GM12873 (cell line): ENCODE results near the gene MESP2.

Source experiments
- TF ChIP-seq, protein P1 (sequence below): IDR thresholded peaks from 2 replicates; pipeline ENCODE4 v1.5.1; 2012; ENCODE audit warnings: low read depth, mild to moderate bottlenecking, moderate library complexity, low read length, control low read depth; ENCODE audit not compliant: insufficient read depth; ENCODE audit errors: missing control alignments

The MESP2 gene

DNA sequence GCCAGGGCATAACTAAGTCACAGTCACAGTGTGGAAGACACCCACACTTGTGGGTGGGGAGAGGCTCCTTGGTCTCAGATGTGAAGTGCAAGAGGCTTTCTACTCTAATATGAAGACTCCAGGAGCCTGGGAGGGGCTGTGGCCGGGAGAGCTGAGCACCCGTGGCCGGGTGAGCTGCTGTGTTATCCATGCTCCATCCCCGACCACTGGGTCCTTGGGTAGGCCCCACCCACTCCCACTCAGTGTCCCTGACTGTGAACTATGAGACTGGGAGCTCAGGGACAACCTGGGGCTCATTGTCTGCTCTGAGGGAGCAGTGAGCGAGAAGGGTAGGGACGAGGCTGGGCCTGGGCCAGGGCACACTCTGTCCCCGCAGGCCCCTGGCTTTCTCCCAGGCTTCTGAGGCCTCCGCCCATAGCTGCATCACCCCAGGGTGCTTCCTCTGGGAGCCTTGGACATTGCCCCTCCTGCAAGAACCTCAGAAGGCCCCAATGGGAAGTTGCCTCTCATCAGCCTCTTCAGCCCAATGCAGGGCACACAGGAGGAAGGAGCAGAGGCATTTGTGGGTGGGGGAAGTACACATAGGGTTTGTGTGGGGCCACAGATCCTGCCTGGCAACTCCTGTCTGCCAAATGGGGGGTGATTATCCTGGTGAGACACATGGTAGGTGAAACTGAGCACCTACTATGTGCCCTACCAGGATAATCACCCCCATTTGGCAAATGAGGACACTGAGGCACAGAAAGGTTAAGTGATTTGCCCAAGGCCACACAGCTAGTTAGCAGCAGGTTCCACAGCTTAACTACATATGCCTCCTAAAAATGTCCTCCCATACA, 36.1 kb downstream of the MESP2 start:
- TF ChIP-seq, protein P1, sequence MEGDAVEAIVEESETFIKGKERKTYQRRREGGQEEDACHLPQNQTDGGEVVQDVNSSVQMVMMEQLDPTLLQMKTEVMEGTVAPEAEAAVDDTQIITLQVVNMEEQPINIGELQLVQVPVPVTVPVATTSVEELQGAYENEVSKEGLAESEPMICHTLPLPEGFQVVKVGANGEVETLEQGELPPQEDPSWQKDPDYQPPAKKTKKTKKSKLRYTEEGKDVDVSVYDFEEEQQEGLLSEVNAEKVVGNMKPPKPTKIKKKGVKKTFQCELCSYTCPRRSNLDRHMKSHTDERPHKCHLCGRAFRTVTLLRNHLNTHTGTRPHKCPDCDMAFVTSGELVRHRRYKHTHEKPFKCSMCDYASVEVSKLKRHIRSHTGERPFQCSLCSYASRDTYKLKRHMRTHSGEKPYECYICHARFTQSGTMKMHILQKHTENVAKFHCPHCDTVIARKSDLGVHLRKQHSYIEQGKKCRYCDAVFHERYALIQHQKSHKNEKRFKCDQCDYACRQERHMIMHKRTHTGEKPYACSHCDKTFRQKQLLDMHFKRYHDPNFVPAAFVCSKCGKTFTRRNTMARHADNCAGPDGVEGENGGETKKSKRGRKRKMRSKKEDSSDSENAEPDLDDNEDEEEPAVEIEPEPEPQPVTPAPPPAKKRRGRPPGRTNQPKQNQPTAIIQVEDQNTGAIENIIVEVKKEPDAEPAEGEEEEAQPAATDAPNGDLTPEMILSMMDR, result no peak

DNA sequence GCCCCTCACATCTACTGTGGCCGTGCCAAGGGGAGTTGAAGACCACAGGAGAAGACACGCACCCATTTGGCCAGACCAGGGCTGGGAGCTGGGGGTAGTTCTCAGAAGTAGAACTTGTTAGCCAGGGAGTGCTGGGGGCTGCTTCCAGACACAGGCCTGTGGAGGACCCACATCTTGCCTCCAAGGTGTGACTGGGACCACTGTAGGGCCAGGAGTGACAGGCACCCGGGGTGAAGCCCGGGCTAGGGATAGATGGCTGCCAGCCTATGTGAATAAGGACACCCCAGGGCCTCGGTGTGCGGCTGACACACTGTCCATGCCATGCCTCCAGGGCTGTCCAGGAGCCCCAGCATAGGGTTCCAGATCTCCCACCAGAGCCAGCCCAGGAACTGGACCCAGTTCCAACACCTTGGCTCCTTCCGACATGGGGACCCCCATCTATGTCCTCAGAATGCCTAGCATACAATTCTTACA, 36.8 kb downstream of the MESP2 start:
- TF ChIP-seq, protein P1, result no peak

DNA sequence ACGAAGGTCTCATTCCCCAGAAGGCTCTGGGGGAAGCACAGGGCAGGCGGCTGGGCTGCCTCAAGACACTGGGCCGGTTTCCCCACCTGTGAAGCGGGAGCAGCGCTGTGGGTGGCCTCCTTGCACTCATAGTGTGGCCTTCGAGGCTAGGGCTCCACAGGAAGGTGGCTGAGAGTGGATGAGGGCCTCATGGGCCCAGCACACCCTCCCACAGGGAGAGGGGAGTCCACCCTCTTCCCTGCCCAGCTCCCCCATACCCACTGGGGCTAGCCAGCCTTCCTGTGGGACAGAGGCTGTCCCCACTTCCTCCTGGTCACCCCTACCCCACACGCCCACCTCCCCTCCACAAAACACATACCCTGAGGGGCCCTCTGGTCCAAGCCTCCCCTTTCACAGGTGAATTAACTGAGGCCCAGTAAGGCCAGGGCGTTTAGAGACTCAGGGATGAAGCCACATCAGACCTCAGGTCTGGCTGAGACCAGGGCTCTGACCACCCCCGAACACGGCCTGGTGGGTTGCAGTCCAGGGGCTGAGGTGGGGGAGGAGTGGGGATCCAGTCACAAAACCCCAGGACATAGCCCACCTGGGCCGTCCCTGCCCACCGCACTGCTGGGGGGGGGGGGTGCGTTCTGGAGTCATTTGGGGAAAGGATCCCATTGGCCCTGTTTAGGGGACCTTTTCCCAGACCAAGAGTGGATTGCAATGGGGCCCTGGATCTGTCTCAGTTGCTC, 37.4 kb downstream of the MESP2 start:
- TF ChIP-seq, protein P1, result no peak

DNA sequence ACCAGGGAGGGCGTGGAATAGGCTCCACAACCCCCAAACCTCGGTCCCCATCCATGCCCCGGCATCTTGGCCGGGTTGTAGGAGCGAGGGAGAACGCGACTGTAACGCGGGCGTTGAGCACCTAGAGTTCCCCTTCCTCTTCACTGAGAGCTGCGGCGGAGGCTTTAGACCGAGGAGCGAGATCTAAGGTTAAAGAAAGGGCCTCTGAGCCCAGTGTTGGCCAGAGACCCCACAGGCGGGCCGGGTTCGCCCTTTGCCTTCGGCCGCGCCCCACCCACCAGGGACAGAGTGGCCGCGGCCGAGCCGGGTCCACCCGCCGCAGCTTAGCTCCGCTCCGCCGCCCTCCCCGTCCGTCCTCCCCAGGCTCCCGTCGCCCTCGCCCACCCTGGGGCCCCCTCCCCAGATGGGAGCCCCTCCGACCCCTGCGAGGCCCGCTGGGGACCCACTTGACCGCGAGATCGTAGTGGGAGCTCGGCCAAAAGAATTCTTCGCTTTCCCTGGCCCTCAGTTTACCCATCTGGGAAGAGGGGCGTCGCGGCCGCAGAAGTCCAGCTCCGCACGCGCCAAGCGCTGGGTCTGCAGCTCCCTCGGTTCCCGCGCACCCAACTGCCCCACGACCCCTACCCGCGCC, 38.1 kb downstream of the MESP2 start:
- TF ChIP-seq, protein P1, result no peak

DNA sequence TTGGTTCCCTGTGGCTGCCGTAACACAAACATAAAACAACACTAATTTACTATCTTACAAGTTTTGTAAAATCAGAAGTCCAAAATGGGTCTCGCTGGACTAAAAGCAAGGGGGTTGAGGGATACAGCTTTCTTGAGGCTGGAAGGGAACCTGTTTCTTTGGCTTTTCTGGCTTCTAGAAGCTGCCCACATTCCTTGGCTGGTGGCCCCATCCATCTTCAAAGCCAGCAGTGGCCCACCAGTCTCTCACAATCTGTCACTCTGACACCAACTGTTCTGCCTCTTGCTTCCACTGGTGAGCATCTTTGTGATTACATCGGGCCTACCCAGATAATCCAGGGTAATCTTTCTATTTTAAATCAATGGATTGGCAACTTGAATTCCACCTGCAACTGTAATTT, 39.6 kb downstream of the MESP2 start:
- TF ChIP-seq, protein P1, result no peak

DNA sequence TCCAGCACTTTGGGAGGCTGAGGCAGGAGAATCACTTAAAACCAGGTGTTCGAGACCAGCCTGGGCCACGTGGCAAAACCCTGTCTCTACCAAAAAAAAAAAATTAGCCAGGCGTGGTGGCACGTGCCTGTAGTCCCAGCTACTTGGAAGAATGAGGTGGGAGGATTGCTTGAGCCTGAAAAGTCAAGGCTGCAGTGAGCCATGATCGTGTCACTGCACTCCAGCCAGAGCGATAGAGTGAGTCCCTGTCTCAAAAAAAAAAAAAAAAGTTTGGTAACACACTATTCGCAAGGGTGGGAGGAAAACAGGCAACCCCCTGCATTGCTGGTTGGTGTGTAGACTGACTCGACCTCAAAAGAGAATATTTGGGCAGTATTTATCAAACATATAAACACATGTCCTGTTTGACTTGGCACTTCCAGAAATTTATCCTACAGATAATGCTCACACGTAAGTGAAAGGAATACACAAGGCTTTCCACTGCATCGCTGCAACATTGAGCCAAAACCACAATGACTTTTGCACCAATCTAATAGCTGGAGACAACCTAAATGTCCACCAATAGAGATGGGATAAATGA, 41.7 kb downstream of the MESP2 start:
- TF ChIP-seq, protein P1, result no peak
